ENCODE data around the gene CCDC88A.
"Not testable (repeated sequence)": the region's sequence is repeated elsewhere in the genome, so short reads cannot be mapped to it uniquely, and the experiment has no call there.

CCDC88A gene

DNA sequence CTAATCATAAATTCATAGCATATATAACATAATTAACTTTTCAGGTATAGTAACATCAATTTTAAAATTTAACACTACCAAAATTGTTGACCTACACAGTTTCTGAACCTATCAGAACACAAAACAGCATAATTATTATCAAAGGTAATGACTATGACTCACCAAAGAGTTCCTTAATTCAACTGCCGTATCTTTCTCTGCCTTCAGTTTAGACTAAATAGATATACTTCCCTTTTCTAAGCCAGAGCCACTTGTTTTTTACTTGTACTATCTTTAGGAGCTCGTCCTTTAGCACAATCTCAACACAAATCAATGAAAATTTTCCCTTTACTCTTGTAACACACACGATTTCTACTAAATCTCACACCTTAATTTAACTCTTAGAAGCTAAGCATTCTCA lies 54.4 kb downstream of the CCDC88A start:
- H3K4me3 ChIP-seq (ENCODE audit: low read length), result no peak overlapping the region
- H3K27me3 ChIP-seq (ENCODE audit: insufficient read depth, low read length), result no peaks in the 10 kb centered on the region
- H3K36me3 ChIP-seq (ENCODE audit: insufficient read depth, low read length), result peaks cover 36% of the 10 kb centered on the region
- no peaks in the 10 kb centered on the region for H3K9me3 ChIP-seq (ENCODE audit: insufficient read depth, low read depth, low read length)
- no peak overlapping the region for H3K9ac ChIP-seq (ENCODE audit: low read depth, low read length)
- WGBS, result 97% methylated on average over 3 of the region's 3 CpGs
- H3K4me1 ChIP-seq (ENCODE audit: insufficient read depth, low read length), result no peaks in the 10 kb centered on the region
- H3K27ac ChIP-seq (ENCODE audit: low read depth, low read length), result no peak overlapping the region

GRCh38 chr2:55364189-55365055 lies 55.2 kb downstream of the CCDC88A start:
- WGBS, result 96% methylated on average over 2 of the region's 3 CpGs
- H3K27ac ChIP-seq (ENCODE audit: low read depth, low read length), result no peak overlapping the region
- no peaks in the 10 kb centered on the region for H3K27me3 ChIP-seq (ENCODE audit: insufficient read depth, low read length)
- peaks cover 36% of the 10 kb centered on the region for H3K36me3 ChIP-seq (ENCODE audit: insufficient read depth, low read length)
- H3K4me3 ChIP-seq (ENCODE audit: low read length), result no peak overlapping the region
- H3K9me3 ChIP-seq (ENCODE audit: insufficient read depth, low read depth, low read length), result no peaks in the 10 kb centered on the region
- H3K9ac ChIP-seq (ENCODE audit: low read depth, low read length), result no peak overlapping the region
- H3K4me1 ChIP-seq (ENCODE audit: insufficient read depth, low read length), result no peaks in the 10 kb centered on the region

DNA sequence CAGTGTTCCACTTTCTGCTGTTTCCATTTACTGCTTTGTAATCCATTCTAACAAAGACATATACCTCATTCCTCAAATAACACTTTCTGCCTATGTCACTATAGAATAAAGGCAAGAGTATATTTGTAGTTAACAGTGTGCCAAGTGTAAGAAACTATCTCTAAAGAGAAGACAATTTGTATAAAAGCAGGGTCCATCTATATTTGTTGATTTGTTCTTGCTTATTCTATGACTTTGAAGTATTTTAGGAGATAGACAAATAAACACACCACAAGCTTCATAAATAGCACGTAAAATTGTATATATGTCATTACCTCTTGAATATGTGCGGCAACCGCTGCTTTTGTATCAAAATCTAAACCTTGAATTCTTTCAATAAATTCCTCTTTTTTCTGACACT lies 56.0 kb downstream of the CCDC88A start:
- 100% methylated on average over 3 of the region's 3 CpGs for WGBS
- H3K9me3 ChIP-seq (ENCODE audit: insufficient read depth, low read depth, low read length), result no peaks in the 10 kb centered on the region
- peaks cover 5% of the 10 kb centered on the region; the same call in 1 of the 2 replicates for H3K4me1 ChIP-seq (ENCODE audit: insufficient read depth, low read length)
- H3K36me3 ChIP-seq (ENCODE audit: insufficient read depth, low read length), result peaks cover 39% of the 10 kb centered on the region
- H3K4me3 ChIP-seq (ENCODE audit: low read length), result no peak overlapping the region
- no peak overlapping the region for H3K27ac ChIP-seq (ENCODE audit: low read depth, low read length)
- no peaks in the 10 kb centered on the region for H3K27me3 ChIP-seq (ENCODE audit: insufficient read depth, low read length)
- H3K9ac ChIP-seq (ENCODE audit: low read depth, low read length), result no peak overlapping the region

GRCh38 chr2:55361465-55362189 lies 58.0 kb downstream of the CCDC88A start:
- Histone ChIP-seq H3K36me3 (ENCODE audit: insufficient read depth, low read length) (peaks cover 42% of the 10 kb centered on the region), H3K4me3 (ENCODE audit: low read length) (no peak overlapping the region), H3K9me3 (ENCODE audit: insufficient read depth, low read depth, low read length) (no peaks in the 10 kb centered on the region), H3K9ac (ENCODE audit: low read depth, low read length) (no peak overlapping the region), H3K27ac (ENCODE audit: low read depth, low read length) (no peak overlapping the region), H3K4me1 (ENCODE audit: insufficient read depth, low read length) (peaks cover 8% of the 10 kb centered on the region; the same call in 1 of the 2 replicates), H3K27me3 (ENCODE audit: insufficient read depth, low read length) (no peaks in the 10 kb centered on the region)
- 92% methylated on average over 5 of the region's 5 CpGs for WGBS

DNA sequence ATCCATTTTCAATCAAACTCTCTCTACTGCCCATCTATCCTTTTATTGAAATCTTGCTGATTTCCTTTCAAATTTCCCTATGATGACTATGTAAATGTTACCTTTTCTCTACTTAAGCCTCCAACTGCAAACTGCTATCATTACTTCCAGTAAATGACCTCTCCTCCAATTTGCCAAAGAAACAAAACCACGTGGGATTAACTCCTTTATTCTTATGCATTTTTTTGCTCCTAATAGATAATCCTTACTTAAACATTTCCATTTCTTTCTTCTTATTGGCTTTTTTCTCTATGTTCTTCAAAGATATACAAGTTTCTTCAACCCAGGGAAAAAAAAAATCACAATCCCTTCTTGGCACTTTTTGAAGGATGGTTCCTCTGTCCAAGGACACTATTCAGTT lies 61.2 kb downstream of the CCDC88A start:
- Histone ChIP-seq H3K36me3 (ENCODE audit: insufficient read depth, low read length) (peaks cover 59% of the 10 kb centered on the region), H3K9me3 (ENCODE audit: insufficient read depth, low read depth, low read length) (no peaks in the 10 kb centered on the region), H3K9ac (ENCODE audit: low read depth, low read length) (no peak overlapping the region), H3K4me3 (ENCODE audit: low read length) (no peak overlapping the region), H3K27ac (ENCODE audit: low read depth, low read length) (no peak overlapping the region), H3K4me1 (ENCODE audit: insufficient read depth, low read length) (peaks cover 8% of the 10 kb centered on the region; the same call in 1 of the 2 replicates), H3K27me3 (ENCODE audit: insufficient read depth, low read length) (no peaks in the 10 kb centered on the region)
- 71% methylated on average over 1 of the region's 1 CpG for WGBS

DNA sequence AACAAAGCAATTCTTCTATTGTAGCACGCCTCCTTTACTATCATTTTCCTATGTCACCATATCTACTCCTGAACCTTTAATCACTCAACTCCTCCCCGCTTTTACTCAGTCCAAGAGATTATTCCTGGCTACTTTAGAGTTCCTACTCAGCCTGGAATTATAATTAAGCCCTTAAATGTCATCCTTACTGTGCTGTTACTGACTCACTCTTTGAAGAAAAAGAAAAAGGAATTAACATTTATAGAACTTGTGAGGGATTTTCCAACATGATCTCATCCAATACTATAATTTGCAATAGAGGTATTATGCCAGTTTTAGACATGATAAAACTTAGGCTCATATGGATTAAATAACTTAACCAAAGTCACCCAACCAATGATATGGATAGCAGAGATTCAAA lies 61.7 kb downstream of the CCDC88A start:
- Histone ChIP-seq H3K9me3 (ENCODE audit: insufficient read depth, low read depth, low read length) (no peaks in the 10 kb centered on the region; the same call in 1 of the 2 replicates), H3K36me3 (ENCODE audit: insufficient read depth, low read length) (peaks cover 59% of the 10 kb centered on the region), H3K4me3 (ENCODE audit: low read length) (no peak overlapping the region), H3K4me1 (ENCODE audit: insufficient read depth, low read length) (peaks cover 8% of the 10 kb centered on the region; the same call in 1 of the 2 replicates), H3K27ac (ENCODE audit: low read depth, low read length) (no peak overlapping the region), H3K9ac (ENCODE audit: low read depth, low read length) (no peak overlapping the region), H3K27me3 (ENCODE audit: insufficient read depth, low read length) (no peaks in the 10 kb centered on the region)
- 94% methylated on average over 2 of the region's 2 CpGs for WGBS

DNA sequence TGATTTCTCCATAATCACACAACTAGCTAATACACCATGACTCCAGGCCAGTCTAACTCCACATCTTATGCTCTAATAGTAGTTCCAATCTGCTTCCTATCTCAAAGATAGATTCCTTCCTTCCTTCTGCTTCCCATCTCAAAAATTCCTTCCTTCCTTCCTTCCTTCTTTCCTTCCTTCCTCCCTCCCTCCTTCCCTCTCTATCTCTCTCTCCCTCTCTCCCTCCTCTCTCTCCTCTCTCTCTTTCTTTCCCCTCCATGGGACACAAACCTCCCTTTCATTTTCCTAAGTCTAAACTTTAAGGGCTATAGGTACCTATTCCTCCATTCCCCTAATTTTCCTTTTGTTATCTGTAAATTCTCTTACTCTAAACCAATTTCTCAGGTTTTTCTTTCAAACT lies 62.5 kb downstream of the CCDC88A start:
- no peak overlapping the region for H3K9ac ChIP-seq (ENCODE audit: low read depth, low read length)
- H3K4me3 ChIP-seq (ENCODE audit: low read length), result no peak overlapping the region
- H3K36me3 ChIP-seq (ENCODE audit: insufficient read depth, low read length), result peaks cover 58% of the 10 kb centered on the region
- no peak overlapping the region for H3K27ac ChIP-seq (ENCODE audit: low read depth, low read length)
- no peaks in the 10 kb centered on the region for H3K27me3 ChIP-seq (ENCODE audit: insufficient read depth, low read length)
- H3K4me1 ChIP-seq (ENCODE audit: insufficient read depth, low read length), result peaks cover 8% of the 10 kb centered on the region; the same call in 1 of the 2 replicates
- H3K9me3 ChIP-seq (ENCODE audit: insufficient read depth, low read depth, low read length), result no peaks in the 10 kb centered on the region; the same call in 1 of the 2 replicates

DNA sequence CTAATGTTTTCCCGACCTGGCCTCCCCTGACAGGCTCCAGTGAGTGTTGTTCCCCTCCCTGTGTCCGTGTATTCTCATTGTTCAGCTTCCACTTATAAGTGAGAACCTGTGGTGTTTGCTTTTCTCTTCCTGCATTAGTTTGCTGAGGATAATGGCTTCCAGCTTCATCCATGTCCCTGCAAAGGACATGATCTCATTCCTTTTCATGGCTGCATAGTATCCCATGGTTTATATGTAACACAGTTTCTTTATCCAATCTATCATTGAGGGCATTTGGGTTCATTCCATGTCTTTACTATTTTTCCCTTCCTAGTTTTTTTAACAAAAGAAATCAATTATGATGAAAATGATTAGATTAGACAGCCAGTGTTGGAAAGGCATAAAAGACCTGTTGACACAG lies 63.5 kb downstream of the CCDC88A start:
- H3K27me3 ChIP-seq (ENCODE audit: insufficient read depth, low read length); H3K9me3 ChIP-seq (ENCODE audit: insufficient read depth, low read depth, low read length); H3K4me1 ChIP-seq (ENCODE audit: insufficient read depth, low read length); H3K4me3 ChIP-seq (ENCODE audit: low read length); H3K27ac ChIP-seq (ENCODE audit: low read depth, low read length); H3K9ac ChIP-seq (ENCODE audit: low read depth, low read length): not testable (repeated sequence)
- H3K36me3 ChIP-seq (ENCODE audit: insufficient read depth, low read length), result peaks cover 58% of the 10 kb centered on the region
- WGBS, result 84% methylated on average over 2 of the region's 2 CpGs

DNA sequence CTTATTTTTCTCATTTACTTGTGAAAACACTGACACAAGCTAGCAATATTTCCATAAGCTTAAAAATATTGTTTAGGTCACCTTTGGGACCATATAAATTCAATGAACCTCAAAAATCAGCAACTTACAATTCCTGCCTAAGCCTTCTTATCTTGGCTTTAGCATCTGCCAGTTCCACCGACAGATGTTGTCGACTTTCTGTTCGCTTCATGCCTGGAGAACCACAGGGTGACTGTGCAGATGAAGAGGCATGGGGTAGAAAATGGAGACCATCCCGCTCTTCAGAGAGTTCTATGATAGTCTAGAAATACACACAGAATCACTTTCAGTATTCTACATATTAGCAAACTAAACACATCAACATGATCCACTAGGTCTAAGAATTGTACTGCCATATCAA lies 64.2 kb downstream of the CCDC88A start:
- no peaks in the 10 kb centered on the region for H3K27me3 ChIP-seq (ENCODE audit: insufficient read depth, low read length)
- H3K9ac ChIP-seq (ENCODE audit: low read depth, low read length), result no peak overlapping the region
- no peak overlapping the region for H3K27ac ChIP-seq (ENCODE audit: low read depth, low read length)
- peaks cover 8% of the 10 kb centered on the region; the same call in 1 of the 2 replicates for H3K4me1 ChIP-seq (ENCODE audit: insufficient read depth, low read length)
- no peak overlapping the region for H3K4me3 ChIP-seq (ENCODE audit: low read length)
- 92% methylated on average over 4 of the region's 4 CpGs for WGBS
- peaks cover 6% of the 10 kb centered on the region; the same call in 1 of the 2 replicates for H3K9me3 ChIP-seq (ENCODE audit: insufficient read depth, low read depth, low read length)
- peaks cover 59% of the 10 kb centered on the region for H3K36me3 ChIP-seq (ENCODE audit: insufficient read depth, low read length)

DNA sequence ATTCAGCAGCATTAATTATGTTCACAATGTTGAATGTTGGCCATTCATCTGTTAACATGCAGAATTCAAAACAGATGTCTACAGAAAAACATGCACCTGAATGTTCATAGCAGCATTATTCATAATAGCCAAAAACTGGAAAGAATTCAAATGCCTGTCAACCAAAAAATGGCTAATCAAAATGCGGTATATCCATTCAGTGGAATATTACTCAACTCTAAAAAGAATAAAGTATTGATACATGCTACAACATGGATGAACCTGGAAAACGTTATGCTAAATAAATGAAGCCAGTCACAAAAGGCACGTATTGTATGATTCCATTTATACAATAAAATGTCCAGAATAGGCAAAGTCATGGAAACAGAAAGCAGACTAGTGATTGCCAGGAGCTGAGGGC lies 68.0 kb downstream of the CCDC88A start:
- Histone ChIP-seq H3K36me3 (ENCODE audit: insufficient read depth, low read length) (peaks cover 81% of the 10 kb centered on the region), H3K9ac (ENCODE audit: low read depth, low read length) (no peak overlapping the region), H3K4me3 (ENCODE audit: low read length) (no peak overlapping the region), H3K27me3 (ENCODE audit: insufficient read depth, low read length) (no peaks in the 10 kb centered on the region), H3K9me3 (ENCODE audit: insufficient read depth, low read depth, low read length) (peaks cover 6% of the 10 kb centered on the region; the same call in 1 of the 2 replicates), H3K4me1 (ENCODE audit: insufficient read depth, low read length) (no peaks in the 10 kb centered on the region), H3K27ac (ENCODE audit: low read depth, low read length) (no peak overlapping the region)
- 98% methylated on average over 3 of the region's 3 CpGs for WGBS

DNA sequence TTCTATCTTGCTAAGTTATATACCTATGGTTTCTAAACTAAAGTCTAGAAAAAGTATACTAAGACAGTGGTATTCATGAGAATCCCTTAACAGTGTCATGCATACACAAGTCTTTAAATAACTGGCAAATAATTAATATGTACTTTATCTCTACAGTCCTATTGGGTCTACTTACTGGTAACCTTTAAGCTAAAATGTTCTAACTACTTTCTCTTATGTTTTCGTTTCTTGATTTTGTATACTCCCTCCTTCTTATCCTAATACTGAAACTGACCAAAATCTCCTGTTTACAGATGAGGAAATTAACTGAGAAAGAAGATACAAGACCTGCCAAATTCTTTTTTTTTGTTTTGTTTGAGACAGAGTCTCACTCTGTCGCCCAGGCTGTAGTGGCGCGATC lies 74.6 kb downstream of the CCDC88A start:
- Histone ChIP-seq H3K27me3 (ENCODE audit: insufficient read depth, low read length) (no peaks in the 10 kb centered on the region), H3K9ac (ENCODE audit: low read depth, low read length) (no peak overlapping the region), H3K4me1 (ENCODE audit: insufficient read depth, low read length) (no peaks in the 10 kb centered on the region), H3K4me3 (ENCODE audit: low read length) (no peak overlapping the region), H3K9me3 (ENCODE audit: insufficient read depth, low read depth, low read length) (no peaks in the 10 kb centered on the region), H3K36me3 (ENCODE audit: insufficient read depth, low read length) (peaks cover 76% of the 10 kb centered on the region), H3K27ac (ENCODE audit: low read depth, low read length) (no peak overlapping the region)
- 97% methylated on average over 4 of the region's 4 CpGs for WGBS
